ENCODE results near the gene COL5A3.
"Not testable (repeated sequence)": the region's sequence is repeated elsewhere in the genome, so short reads cannot be mapped to it uniquely, and the experiment has no call there.

Gene COL5A3

GRCh38 chr19:9937001-9937411 lies 73.3 kb downstream of the COL5A3 start:
- DNase-seq (ENCODE audit: low spot score): no peak

DNA sequence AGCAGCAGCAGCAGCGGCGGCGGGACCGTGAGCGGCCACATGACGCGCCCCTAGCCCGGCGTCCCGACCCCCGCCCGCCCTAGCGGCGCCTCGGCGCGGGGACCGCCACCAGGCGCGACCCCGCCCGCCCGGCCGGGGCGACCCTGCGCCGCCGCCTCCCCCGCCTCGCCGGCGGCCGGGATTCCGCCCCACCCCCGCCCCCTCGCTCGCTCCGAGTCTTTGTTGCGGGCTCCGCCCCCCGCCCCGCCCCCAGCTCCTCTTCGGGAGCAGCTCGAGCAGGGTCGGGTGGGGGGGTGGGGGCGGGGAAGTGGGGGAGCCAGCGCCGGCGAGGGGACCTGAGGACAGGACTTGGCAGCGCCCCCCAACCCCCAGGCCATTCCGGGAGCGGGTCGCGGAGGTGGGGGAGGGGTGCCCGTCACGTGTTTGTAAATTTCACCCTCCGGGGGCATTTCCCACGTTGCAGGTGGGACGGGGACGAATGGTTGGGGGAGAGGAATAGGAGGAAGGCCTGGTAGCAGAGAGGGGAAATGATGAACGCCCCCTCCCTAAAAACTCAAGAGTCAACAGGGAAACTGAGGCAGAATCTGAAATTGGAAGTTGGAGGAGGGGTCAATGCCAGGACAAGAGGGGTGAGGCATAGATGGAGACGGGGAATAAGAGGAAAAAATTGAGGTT lies 73.8 kb downstream of the COL5A3 start, which contains the start of gene OLFM2:
TSS of gene OLFM2 (minus strand) at position 190 of the 675 bp plus-strand sequence. CDS start at position 41, 149 bp downstream.
- DNase-seq (ENCODE audit: low spot score): no peak

- DNase-seq (ENCODE audit: low spot score): no peak
These were observed 74.6 kb downstream of the COL5A3 start for GRCh38 chr19:9935506-9936325.

GRCh38 chr19:9934132-9934950 lies 76.0 kb downstream of the COL5A3 start:
- peak; percentile 72 for DNase-seq (ENCODE audit: low spot score)

- DNase-seq (ENCODE audit: low spot score): no peak
These were observed 77.5 kb downstream of the COL5A3 start for GRCh38 chr19:9932835-9933234.

DNA sequence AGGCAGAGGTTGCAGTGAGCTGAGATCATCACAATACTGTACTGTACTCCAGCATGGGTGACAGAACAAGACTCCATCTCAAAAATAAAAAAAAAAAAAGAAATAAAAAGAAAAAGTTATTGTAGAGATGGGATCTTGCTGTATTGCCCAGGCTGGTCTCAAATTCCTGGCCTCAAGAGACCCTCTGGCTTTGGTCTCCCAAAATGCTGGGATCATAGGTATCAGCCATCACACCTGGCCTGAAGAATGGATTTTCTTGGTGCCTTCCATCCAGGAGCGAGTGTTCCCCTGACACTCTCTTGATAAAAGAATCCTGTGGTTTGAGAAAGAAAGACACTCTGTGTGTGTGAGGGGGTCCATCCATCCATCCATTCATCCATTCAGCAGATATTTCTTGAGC lies 78.7 kb downstream of the COL5A3 start:
- DNase-seq (ENCODE audit: low spot score): no peak

GRCh38 chr19:9923440-9923839 lies 86.9 kb downstream of the COL5A3 start:
- no peak for DNase-seq (ENCODE audit: low spot score)

- DNase-seq (ENCODE audit: low spot score): not testable (repeated sequence)
These were observed 87.4 kb downstream of the COL5A3 start for GRCh38 chr19:9922782-9923379.

GRCh38 chr19:9917321-9917720 lies 93.0 kb downstream of the COL5A3 start:
- DNase-seq (ENCODE audit: low spot score): no peak

DNA sequence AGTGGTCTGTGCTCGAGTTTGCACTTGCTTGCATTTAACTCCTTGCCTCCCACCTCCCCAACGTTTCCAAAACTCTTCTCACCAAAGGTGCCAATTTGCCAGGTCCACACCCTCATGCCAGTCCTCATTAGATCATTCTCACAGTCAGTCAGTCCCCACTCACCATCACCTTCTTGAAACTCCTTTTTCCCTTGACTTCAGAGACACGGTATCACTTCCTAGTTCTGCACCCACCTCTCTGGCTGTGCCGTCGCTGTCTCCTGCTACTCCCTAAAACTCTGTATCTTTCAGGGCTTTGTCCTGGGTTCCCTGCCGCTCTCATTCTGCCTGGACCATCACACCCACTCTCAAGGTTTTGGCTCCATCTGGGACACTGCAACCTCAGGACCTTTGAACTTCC lies 93.6 kb downstream of the COL5A3 start:
- no peak for DNase-seq (ENCODE audit: low spot score)

DNA sequence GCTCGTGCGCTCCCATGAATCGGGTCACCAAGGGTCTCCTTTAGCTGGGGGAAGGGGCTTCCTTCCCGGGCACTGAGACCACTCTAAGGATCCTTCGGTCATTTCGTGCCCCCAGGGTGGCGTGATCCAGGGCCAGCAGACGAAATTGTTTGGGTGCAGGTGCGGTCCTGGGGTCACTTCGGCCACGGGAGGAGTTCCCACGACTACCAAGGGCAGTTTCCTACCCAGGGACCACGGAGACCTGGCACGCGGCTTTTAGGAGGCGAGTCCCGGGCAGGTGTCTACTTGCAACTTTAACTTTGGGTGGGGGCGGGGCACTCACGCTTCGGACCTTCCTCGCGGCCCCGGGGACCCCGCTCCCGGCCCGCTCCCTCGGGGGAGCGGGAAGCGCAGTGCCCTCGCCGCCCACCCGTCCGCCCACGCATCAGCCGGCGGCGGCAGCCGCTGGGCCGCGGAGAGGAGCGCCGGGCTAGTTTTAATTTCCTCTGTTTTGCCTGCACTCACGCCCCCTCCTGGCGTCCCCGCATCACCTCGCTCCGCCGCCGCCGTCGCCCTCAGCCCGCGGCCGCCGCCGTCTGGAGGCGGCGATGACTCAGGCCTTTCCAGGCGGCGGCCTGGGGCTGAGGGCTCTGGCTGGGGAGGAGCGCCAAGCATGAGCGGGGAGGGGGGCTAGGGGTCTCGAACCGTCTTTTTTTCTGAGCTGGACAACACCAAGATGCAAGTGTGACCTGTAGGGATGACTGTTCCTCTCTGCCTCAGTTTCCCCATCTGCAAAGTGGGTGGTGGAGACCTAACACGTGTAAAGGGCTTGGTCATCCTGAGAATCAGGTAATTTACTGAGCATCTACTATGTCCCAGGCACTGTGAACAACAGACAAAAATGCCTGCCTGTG lies 95.7 kb downstream of the COL5A3 start:
- DNase-seq (ENCODE audit: low spot score): peak; percentile 82

DNA sequence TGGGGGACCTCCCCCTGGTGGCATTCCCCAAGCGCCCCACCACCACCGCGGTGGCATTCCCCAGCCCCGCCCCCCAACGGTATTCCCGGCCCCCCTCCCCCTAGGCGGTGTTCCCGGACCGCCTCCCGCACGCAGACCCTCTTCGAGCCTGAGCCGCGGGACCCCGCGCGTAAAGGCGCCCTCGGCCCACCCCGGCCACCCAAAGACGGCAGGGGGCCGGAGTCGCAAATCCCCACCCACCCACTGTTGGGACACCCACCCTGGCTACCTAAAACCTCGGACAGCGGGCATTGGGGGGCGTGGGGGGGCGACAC lies 96.3 kb downstream of the COL5A3 start:
- DNase-seq (ENCODE audit: low spot score): no peak

DNA sequence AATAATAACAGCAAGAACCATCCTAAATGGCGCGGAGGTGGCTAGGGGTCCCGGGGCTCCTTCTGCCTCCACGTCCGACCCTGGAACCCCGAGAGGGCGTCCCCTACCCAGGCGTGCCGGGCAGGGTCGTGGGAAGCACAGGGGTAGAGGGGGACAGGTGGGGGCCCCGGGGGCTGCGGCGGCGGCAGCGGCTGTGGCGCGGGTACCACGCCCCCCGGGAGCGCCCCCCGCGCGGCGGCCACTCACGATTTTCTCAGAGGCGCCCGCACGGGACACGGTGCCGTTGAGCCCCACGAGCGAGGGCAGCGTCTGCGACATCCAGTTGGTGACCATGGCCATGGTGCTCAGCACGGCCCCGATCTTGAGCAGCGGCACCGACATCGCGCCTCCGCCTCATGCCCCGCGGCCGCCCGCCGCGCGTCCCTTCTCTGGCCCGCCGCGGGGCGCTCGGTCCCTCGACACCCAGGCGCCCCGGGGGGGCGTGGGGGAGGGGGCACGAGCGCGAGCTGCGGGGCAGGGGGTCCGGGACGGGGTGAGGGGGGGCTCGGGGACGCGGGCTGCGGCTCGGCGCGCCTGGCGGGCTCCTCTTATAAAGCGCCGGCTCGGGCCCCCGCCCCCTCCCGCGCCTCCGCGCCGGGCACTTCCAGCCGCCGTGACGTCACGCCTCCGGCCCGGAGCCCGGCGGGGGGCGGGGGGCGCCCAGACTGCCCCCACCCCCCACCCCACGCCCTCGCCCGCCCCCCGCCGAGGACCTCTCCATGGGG lies 96.9 kb downstream of the COL5A3 start:
- no peak for DNase-seq (ENCODE audit: low spot score)

- no peak for DNase-seq (ENCODE audit: low spot score)
These were observed 97.6 kb downstream of the COL5A3 start for GRCh38 chr19:9912551-9913236.

GRCh38 chr19:9911524-9912185 lies 98.6 kb downstream of the COL5A3 start:
- no peak for DNase-seq (ENCODE audit: low spot score)

DNA sequence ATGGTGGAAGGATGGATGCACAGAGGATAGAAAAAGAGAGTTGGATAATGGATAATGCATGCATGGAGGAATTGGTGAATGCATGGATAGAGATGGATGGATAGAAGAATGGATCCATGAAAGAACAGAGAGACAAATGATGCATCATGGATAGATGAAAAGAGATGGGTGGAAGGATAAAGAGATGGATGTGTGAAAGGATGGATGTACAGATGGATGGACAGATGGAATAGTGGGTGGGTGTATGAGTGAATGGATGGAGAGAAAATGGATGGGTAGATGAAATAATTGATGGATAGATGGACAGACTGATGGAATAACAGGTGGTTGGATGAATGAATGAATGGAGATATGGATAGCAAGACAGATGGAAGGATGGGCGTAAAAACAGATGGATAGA lies 99.7 kb downstream of the COL5A3 start:
- no peak for DNase-seq (ENCODE audit: low spot score)

Data from CD4-positive, alpha-beta T cell treated with Interleukin-15 for 4 hours (primary cell).